Measurements from ENCODE around the gene RFX8. TPM values are rescaled to one million over a fixed set of nuclear protein-coding genes. Genes with fewer than 3 reads are reported as not detected.

RFX8 gene
- total RNA-seq, 1 experiment from 2014 or later, result not detected

GRCh38 chr2:101467306-101467705 lies 7.6 kb downstream of the RFX8 start:
- ChIA-PET CTCF (no interaction called here), POLR2A (ENCODE audit: low non-redundant PET) (no interaction called here)
- Histone ChIP-seq H3K4me1 (ENCODE audit: insufficient read depth, low read length, poor library complexity, severe bottlenecking) (peaks cover 21% of the 10 kb centered on the region), H3K9me3 (ENCODE audit: low read depth, low read length, poor library complexity, severe bottlenecking) (no peaks in the 10 kb centered on the region), H3K27me3 (replicated peaks; ENCODE audit: insufficient read depth, low read depth, low read length, poor library complexity) (no peaks in the 10 kb centered on the region), H3K4me3 (ENCODE audit: low read depth, low read length, poor library complexity, severe bottlenecking) (no peak overlapping the region), H3K27ac (ENCODE audit: low read depth, low read length, poor library complexity, severe bottlenecking) (no peak overlapping the region), H3K36me3 (ENCODE audit: insufficient read depth, low read length, poor library complexity, severe bottlenecking) (no peaks in the 10 kb centered on the region)
- DNase-seq (ENCODE audit: low spot score), result no peak
- BruUV-seq (replicated peaks), result no TSS peak
- TF ChIP-seq EZH2 (IDR thresholded peaks at IDR 0.05; ENCODE audit: borderline replicate concordance, low read depth, low read length, poor library complexity, severe bottlenecking), result no peak
- intact Hi-C loops (cut with micrococcal nuclease; ENCODE audit: unreplicated experiment), result no loop called here

- intact Hi-C loops (cut with micrococcal nuclease; ENCODE audit: unreplicated experiment), result no loop called here
- CTCF ChIA-PET, result no interaction called here
Observed at GRCh38 chr2:101466426-101466825, 8.5 kb downstream of the RFX8 start.

DNA sequence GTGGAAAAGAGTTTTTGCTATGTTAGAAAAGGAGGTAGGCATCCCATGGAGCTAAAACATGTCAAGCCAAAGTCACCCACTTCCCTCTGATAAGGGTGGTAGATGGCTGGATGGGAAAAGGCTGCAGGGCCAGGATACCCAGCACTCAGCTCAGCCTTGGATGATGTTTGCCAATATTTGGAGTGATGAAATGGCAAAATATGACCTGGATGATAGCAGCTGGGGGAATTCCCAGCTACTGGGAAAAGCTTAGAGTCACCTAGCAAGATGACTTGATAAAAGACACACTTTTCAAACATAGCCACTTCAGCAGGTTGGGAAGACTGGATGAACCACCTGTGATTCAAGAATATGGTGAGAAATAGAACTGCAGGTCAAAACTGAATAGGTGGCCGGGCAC lies 10.1 kb downstream of the RFX8 start:
- H3K27ac ChIP-seq (ENCODE audit: low read depth, low read length, poor library complexity, severe bottlenecking), result no peak overlapping the region
- BruUV-seq (replicated peaks), result no TSS peak
- H3K4me3 ChIP-seq (ENCODE audit: low read depth, low read length, poor library complexity, severe bottlenecking), result no peak overlapping the region
- no peak for DNase-seq (ENCODE audit: low spot score)
- H3K36me3 ChIP-seq (ENCODE audit: insufficient read depth, low read length, poor library complexity, severe bottlenecking), result no peaks in the 10 kb centered on the region
- intact Hi-C loops (cut with micrococcal nuclease; ENCODE audit: unreplicated experiment), result no loop called here
- TF ChIP-seq CTCF (conservative IDR thresholded peaks at IDR 0.05; ENCODE audit: low read depth, low read length) (no peak), EZH2 (IDR thresholded peaks at IDR 0.05; ENCODE audit: borderline replicate concordance, low read depth, low read length, poor library complexity, severe bottlenecking) (no peak)
- H3K4me1 ChIP-seq (ENCODE audit: insufficient read depth, low read length, poor library complexity, severe bottlenecking), result peaks cover 21% of the 10 kb centered on the region
- H3K9me3 ChIP-seq (ENCODE audit: low read depth, low read length, poor library complexity, severe bottlenecking), result no peaks in the 10 kb centered on the region
- ChIA-PET POLR2A (ENCODE audit: low non-redundant PET) (no interaction called here), CTCF (no interaction called here)
- H3K27me3 ChIP-seq (replicated peaks; ENCODE audit: insufficient read depth, low read depth, low read length, poor library complexity), result no peaks in the 10 kb centered on the region

More at GRCh38 chr2:101466426-101466825, 8.5 kb downstream of the RFX8 start:
- BruUV-seq (replicated peaks), result no TSS peak
- H3K4me1 ChIP-seq (ENCODE audit: insufficient read depth, low read length, poor library complexity, severe bottlenecking), result peaks cover 21% of the 10 kb centered on the region
- no peaks in the 10 kb centered on the region for H3K36me3 ChIP-seq (ENCODE audit: insufficient read depth, low read length, poor library complexity, severe bottlenecking)
- H3K9me3 ChIP-seq (ENCODE audit: low read depth, low read length, poor library complexity, severe bottlenecking), result no peaks in the 10 kb centered on the region
- no peak overlapping the region for H3K4me3 ChIP-seq (ENCODE audit: low read depth, low read length, poor library complexity, severe bottlenecking)
- no peaks in the 10 kb centered on the region for H3K27me3 ChIP-seq (replicated peaks; ENCODE audit: insufficient read depth, low read depth, low read length, poor library complexity)
- no peak overlapping the region for H3K27ac ChIP-seq (ENCODE audit: low read depth, low read length, poor library complexity, severe bottlenecking)
- no peak for DNase-seq (ENCODE audit: low spot score)
- TF ChIP-seq CTCF (conservative IDR thresholded peaks at IDR 0.05; ENCODE audit: low read depth, low read length) (no peak), EZH2 (IDR thresholded peaks at IDR 0.05; ENCODE audit: borderline replicate concordance, low read depth, low read length, poor library complexity, severe bottlenecking) (no peak)
- POLR2A ChIA-PET (ENCODE audit: low non-redundant PET), result no interaction called here

GRCh38 chr2:101463911-101464641 lies 10.8 kb downstream of the RFX8 start:
- H3K9me3 ChIP-seq (ENCODE audit: low read depth, low read length, poor library complexity, severe bottlenecking), result no peaks in the 10 kb centered on the region
- CTCF ChIA-PET, result no interaction called here
- H3K4me3 ChIP-seq (ENCODE audit: low read depth, low read length, poor library complexity, severe bottlenecking), result no peak overlapping the region
- no peaks in the 10 kb centered on the region for H3K36me3 ChIP-seq (ENCODE audit: insufficient read depth, low read length, poor library complexity, severe bottlenecking)
- TF ChIP-seq CTCF (conservative IDR thresholded peaks at IDR 0.05; ENCODE audit: low read depth, low read length), result no peak
- no peak for TF ChIP-seq EZH2 (IDR thresholded peaks at IDR 0.05; ENCODE audit: borderline replicate concordance, low read depth, low read length, poor library complexity, severe bottlenecking)
- H3K4me1 ChIP-seq (ENCODE audit: insufficient read depth, low read length, poor library complexity, severe bottlenecking), result peaks cover 21% of the 10 kb centered on the region
- H3K27me3 ChIP-seq (replicated peaks; ENCODE audit: insufficient read depth, low read depth, low read length, poor library complexity), result no peaks in the 10 kb centered on the region
- H3K27ac ChIP-seq (ENCODE audit: low read depth, low read length, poor library complexity, severe bottlenecking), result peak overlapping the region; percentile 34
- POLR2A ChIA-PET (ENCODE audit: low non-redundant PET), result no interaction called here
- no TSS peak for BruUV-seq (replicated peaks)
- DNase-seq (ENCODE audit: low spot score), result peak; percentile 85
- intact Hi-C loops (cut with micrococcal nuclease; ENCODE audit: unreplicated experiment), result no loop called here

Data from A673 (cell line).